Measurements from ENCODE around the gene TH.

DNA sequence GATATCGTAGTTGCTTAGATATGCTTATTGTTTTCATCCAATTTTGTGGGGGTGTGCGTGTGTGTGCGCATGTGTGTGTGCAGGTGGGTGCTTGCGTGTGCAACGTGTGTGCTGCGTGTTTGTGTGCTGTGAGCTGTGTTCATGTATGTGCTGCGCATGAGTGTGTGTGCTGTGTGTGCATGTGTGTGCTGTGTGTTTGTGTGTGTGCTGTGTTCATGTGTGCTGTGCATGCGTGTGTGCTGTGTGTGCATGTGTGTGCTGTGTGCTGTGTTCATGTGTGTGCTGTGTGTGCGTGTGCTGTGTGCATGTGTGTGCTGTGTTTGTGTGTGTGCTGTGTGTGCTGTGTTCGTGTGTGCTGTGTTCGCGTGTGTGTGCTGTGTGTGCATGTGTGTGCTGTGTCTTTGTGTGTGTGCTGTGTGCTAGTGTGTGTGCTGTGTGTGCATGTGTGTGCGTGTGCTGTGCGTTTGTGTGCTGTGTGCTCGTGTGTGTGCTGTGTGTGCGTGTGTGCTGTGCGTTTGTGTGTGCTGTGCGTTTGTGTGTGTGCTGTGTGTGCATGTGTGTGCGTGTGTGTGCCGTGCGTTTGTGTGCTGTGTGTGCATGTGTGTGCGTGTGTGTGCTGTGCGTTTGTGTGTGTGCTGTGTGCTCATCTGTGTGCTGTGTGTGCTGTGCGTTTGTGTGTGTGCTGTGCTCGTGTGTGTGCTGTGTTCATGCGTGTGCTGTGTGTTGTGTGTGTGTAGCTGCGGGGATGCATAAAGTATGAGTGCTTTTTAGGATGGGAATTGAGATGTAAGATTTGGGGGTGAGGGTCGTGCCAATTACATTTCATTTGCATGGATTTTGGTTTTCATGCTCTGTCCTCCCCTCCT is 40.0 kb downstream of the TH start:
- no peak for TF ChIP-seq ZNF274 (IDR thresholded peaks at IDR 0.05; ENCODE audit: low read depth, low read length)
- no peak for TF ChIP-seq SUZ12 (IDR thresholded peaks at IDR 0.05; ENCODE audit: extremely low read depth, insufficient read depth, insufficient read length)
